Stomach (tissue), 4 donors: Measurements from ENCODE around the gene NADK.
"Not testable (repeated sequence)": the region's sequence is repeated elsewhere in the genome, so short reads cannot be mapped to it uniquely, and the experiment has no call there.

Source experiments
- EP300 ChIP-seq: sonication (generic); formaldehyde crosslinking; IDR thresholded peaks from one replicate; pipeline ENCODE4 v1.6.1; 2017; ENCODE audit warnings: antibody characterized with exemption
- POLR2A ChIP-seq, 4 donors: fragments of 450-650 bp; IDR thresholded peaks; one replicate each; pipeline ENCODE4 v1.6.1; 2016; ENCODE audit warnings: antibody characterized with exemption in 4 of 4, control low read depth in 2 of 4, mild to moderate bottlenecking in 1 of 4, moderate library complexity in 1 of 4
- POLR2AphosphoS5 ChIP-seq, 3 donors: sonication (generic); formaldehyde crosslinking; IDR thresholded peaks; one replicate each; pipeline ENCODE4 v1.6.1; 2016; ENCODE audit warnings: antibody characterized with exemption in 3 of 3
- TF ChIP-seq, protein P1 (sequence below), 7 experiments: fragments of 450-650 bp in 4 of 7; fragments of 200-600 bp in 3 of 7; sonication (generic) in 3 of 7; IDR thresholded peaks; one replicate each; pipeline ENCODE4 v1.5.1; 2016 to 2019; ENCODE audit warnings: antibody characterized with exemption in 7 of 7, control low read depth in 2 of 7, mild to moderate bottlenecking in 1 of 7

DNA sequence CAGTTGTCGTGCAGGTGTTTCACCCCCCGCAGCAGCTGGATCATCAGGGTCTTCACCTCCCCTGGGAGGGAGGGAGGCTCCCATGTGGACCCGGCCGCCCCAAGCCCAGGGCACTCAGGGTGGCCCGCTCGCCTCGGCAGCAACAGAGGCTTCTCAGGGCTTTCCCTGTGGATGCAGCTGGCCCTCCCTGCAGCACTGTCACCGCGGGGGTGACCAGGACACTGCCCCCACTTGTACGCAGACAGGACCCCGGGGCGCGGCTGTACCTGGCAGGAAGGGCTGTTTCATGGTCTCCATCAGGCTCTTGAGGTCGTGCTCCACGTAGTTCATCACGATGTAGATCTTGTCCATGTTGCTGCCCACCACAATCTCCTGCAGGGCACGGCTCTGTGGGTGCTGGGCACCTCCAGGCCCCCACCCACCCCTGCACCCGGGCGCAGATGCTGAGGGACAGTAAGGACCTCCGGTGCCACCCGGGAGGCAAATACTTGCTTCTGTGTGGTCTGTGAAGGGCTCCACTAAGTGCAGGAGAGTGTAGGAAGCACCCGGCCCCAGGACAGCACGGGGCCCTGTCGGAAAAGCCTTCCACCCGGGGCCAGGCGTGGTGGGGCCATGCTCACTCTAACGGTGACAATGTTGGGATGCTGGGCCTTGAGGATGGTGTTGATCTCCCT is 73.8 kb downstream of the NADK start:
- TF ChIP-seq, protein P1, sequence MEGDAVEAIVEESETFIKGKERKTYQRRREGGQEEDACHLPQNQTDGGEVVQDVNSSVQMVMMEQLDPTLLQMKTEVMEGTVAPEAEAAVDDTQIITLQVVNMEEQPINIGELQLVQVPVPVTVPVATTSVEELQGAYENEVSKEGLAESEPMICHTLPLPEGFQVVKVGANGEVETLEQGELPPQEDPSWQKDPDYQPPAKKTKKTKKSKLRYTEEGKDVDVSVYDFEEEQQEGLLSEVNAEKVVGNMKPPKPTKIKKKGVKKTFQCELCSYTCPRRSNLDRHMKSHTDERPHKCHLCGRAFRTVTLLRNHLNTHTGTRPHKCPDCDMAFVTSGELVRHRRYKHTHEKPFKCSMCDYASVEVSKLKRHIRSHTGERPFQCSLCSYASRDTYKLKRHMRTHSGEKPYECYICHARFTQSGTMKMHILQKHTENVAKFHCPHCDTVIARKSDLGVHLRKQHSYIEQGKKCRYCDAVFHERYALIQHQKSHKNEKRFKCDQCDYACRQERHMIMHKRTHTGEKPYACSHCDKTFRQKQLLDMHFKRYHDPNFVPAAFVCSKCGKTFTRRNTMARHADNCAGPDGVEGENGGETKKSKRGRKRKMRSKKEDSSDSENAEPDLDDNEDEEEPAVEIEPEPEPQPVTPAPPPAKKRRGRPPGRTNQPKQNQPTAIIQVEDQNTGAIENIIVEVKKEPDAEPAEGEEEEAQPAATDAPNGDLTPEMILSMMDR (IDR thresholded peaks at IDR 0.05): not testable (repeated sequence)
- not testable (repeated sequence) for TF ChIP-seq EP300; POLR2A (IDR thresholded peaks at IDR 0.05); POLR2AphosphoS5 (IDR thresholded peaks at IDR 0.05)
